ENCODE data around the gene ARPC5L. TPM values are rescaled to one million over a fixed set of nuclear protein-coding genes. Genes with fewer than 3 reads are reported as not detected.
"Not testable (repeated sequence)": the region's sequence is repeated elsewhere in the genome, so short reads cannot be mapped to it uniquely, and the experiment has no call there.

Gene ARPC5L
- total RNA-seq, 1 donor from 2014 or later, result 33.7 TPM

- DNase-seq (ENCODE audit: low spot score), result no peak
Measured at GRCh38 chr9:124841075-124841821, 20.7 kb upstream of the ARPC5L start.

DNA sequence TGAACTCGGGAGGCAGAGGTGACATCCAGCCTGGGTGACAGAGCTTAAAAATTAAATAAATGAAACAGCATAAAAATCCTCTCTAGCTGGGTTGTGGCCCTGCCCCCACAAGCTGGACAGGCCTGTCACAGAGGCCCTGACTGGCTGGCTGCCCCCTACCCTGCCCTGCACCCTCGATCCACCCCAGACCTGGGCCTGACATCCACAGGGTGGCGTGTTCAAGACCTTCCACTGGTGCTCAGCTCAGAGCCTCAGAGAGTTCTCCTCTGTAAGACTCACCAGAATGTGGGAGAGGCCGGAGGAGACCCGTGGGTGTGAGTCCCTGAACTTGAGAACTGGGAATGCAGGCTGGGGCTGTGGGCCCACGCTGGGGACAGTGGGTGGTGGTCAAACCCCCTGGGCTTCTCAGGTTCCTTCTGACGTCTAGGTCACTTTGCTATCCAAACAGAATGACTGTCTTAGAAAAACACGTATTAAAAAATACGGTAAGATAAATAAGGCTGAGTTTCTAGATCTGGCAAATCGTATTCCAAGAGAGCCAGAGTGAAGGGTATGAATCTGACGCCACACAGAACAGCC, 18.4 kb upstream of the ARPC5L start:
- DNase-seq (ENCODE audit: low spot score), result no peak

GRCh38 chr9:124844291-124844690, 17.6 kb upstream of the ARPC5L start:
- DNase-seq (ENCODE audit: low spot score), result no peak

DNA sequence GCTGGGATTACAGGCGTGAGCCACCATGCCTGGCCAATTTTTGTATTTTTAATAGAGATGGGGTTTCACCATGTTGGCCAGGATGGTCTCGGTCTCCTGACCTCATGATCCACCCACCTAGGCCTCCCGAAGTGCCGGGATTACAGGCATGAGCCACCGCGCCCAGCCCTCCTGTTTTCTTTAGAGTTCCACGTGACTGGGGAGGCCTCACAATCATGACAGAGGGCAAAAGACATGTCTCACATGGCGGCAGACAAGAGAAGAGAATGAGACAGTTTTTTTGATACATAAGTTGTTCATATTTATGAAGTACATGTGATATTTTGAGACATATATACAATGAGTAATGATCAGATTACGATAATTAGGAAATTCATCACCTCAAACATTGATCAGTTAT, 15.5 kb upstream of the ARPC5L start:
- DNase-seq (ENCODE audit: low spot score), result not testable (repeated sequence)

DNA sequence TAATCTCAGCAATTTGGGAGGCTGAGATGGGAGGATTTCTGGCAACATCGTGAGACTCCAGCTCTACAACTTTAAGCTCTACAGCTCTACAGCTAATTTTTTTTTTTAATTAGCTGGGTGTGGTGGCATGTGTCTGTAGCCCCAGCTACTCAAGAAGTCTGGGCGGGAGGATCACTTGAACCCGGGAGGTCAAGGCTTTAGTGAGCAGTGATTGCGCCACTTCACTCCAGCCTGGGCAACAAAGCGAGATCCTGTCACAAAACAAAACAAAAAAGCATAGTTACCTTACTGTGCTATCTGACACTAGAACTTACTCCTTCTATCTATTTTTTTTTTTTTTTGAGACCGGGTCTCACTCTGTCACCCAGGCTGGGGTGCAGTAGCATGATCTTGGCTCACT, 15.0 kb upstream of the ARPC5L start:
- DNase-seq (ENCODE audit: low spot score), result no peak

DNA sequence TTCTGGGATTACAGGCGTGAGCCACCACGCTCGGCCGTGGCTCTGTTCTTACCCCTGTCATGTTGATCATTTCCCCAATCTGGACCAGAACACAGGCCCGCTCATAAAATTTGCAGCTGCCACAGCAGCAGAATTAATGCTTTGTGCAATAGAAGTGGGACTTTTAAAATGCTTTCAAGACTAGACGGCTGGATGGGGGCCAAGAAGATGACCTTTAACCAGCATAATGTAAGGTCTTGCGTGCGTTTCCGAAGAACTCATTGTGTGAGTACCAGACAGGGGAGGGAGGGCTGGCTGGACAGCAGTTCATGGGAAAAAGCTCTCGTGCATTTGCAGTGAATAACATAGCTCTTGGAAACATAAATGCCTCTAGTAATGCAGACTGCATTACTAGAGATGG, 12.1 kb upstream of the ARPC5L start:
- DNase-seq (ENCODE audit: low spot score), result no peak

DNA sequence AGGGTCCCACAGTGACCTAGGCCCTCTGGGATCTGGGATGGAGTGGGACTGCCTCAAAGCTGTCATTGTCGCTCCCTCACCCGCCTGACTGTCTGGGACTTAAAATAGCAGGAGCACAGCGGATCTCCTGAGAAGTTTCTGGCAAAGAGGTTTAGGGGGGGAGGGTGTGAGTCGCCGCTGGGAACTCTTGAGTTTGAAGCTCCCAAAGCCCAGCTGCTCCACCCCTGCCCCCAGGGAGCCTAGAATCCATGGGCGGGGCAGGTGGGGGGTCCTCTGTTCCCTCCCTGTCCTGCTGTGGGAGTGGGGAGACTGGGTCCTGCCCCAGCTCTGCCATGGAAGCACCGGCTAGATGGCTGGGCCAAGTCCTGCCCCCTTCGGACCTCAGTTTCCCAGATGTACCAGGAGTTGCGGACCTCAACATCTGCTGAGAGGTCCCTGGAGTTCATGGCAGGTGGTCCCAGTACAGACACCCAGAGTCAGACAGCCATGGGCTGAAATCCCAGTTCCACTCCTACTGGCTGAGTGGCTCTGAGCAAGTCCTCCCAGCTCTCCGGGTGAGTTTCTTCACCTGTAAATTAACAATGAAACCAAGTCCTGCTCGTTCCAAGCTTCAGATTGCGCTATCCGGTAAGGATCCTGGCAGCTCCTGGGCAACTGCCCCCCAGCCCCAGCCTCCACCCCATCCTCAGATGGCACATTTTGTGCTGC, 9.7 kb upstream of the ARPC5L start:
- DNase-seq (ENCODE audit: low spot score), result no peak

GRCh38 chr9:124852829-124853531, 8.9 kb upstream of the ARPC5L start, which contains the start of gene WDR38:
WDR38 (plus strand) TSS chr9:124853460; CDS start chr9:124853532, 72 bp downstream.
- DNase-seq (ENCODE audit: low spot score), result peak; percentile 56

DNA sequence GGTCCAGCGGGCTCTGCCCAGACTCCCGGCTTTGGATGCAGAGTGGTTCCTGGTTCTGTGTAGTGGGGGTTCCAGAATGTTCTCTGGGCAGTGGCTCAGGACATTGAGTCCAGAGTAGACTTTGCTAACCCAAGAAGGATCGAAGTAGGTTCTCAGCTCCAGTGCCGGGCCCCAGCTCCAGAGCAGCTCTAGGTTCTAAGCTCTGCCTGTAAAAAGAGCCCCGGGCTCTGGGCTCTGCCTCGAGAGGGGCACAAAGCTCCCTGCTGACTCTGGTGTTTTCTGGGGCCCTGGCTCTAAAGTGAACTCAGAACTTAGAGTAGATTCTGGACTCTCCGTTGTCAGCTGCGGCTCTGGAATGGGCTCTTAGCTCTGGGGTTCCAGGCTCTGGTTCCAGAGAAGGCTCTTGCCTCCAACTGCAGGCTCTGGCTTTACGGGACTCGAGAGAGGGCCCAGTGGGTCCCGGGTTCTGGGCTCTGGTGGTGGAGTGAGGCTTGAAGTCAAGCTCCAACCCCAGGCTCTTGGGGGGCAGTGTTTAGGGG, 8.3 kb upstream of the ARPC5L start:
- no peak for DNase-seq (ENCODE audit: low spot score)

- no peak for DNase-seq (ENCODE audit: low spot score)
Measured at GRCh38 chr9:124854161-124854560, 7.8 kb upstream of the ARPC5L start.

DNA sequence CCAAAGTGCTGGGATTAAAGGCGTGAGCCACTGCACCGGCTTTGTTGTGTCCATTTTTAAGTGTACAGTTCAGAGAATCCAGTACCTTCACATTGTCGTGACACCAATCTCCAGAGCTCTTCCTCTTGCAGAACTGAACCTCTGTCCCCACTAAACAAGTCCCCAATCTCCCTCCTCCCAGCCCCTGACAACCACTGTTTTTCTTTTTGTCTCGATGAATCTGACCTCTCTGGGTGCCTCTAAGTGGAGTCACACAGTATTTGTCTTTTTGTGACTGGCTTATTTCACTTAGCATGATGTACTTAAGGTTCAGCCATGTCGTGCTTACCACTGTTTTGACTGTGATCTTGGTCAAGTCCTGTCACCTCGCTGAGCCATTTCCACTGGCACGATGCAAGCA, 7.1 kb upstream of the ARPC5L start:
- no peak for DNase-seq (ENCODE audit: low spot score)

GRCh38 chr9:124855566-124855943, 6.4 kb upstream of the ARPC5L start:
- DNase-seq (ENCODE audit: low spot score), result no peak

DNA sequence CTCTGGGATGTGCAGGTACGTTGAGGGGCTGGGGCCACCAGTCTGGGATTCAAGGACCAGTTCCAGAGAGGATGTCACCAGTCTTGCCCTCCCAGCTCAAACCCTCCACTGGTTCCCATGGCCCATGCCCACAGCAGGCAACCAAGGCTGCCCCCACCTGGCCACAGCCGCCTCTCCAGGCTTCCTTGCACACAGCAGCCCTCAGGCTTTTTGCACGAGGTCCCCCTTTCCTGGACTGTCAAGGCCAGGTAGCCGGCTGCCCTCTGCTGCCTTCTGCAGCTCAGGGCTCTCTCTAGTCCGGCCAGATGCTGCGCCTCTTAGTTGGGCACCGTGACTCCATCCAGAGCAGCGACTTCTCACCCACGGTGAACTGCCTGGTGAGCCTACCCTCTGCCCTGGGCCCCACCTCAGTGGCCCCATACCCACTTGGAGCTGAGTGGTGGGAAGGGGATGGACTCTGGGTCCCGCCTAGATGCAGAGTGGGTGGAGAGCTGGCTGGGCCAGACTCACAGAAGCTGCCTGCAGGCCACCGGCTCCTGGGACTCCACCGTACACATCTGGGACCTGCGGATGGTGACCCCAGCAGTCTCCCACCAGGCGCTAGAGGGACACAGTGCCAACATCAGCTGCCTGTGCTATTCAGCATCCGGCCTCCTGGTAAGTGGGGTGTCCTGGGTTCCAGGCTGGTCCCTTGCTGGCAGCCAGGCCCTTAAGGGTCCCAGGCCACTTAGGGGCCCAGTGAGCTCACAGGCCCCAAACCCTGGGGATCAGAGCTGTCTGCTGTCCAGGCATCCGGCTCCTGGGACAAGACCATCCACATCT, 5.8 kb upstream of the ARPC5L start:
- no peak for DNase-seq (ENCODE audit: low spot score)

GRCh38 chr9:124857533-124858162, 4.3 kb upstream of the ARPC5L start:
- no peak for DNase-seq (ENCODE audit: low spot score)

GRCh38 chr9:124858330-124859046, 3.4 kb upstream of the ARPC5L start:
- DNase-seq (ENCODE audit: low spot score), result no peak

- DNase-seq (ENCODE audit: low spot score), result no peak
Measured at GRCh38 chr9:124859803-124860581, 1.9 kb upstream of the ARPC5L start.

- DNase-seq (ENCODE audit: low spot score), result no peak
Measured at GRCh38 chr9:124860582-124861341, 1.2 kb upstream of the ARPC5L start.

DNA sequence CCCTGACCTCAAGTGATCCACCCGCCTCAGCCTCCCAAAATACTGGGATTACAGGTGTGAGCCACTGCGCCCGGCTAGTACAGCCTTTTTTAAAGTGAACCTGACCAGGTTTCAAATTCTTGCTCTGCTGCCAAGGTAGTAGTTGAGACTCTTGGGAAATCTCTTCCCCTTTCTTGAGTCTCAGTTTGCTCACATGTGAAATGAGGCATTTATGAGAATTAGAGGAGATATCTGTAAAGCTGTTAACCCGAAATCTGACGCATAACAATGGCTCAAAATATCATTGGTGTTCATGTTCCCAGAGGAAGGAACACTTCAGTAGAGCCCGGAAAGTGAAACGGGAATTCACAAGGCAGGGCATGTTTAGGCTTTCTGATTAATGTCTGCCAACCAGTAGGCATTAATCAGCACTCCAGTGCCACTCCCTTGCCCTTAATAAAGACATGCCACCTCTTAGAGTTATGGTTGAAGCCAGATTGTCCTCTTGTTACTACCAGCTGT, 1.5 kb downstream of the ARPC5L start:
- DNase-seq (ENCODE audit: low spot score), result no peak
